GM18508 (cell line): Measurements from ENCODE around the gene MNX1.

Source experiments
- ATAC-seq: cut with Tn5 transposase; IDR thresholded peaks from one replicate; pipeline ENCODE4 v1.9.1; 2021; ENCODE audit warnings: moderate number of reproducible peaks; ENCODE audit not compliant: insufficient read depth, unreplicated experiment

The MNX1 gene

GRCh38 chr7:157010588-157011332, at the start of gene MNX1:
TSS of gene MNX1 (minus strand) at chr7:157010663. CDS start at chr7:157010350, 313 bp downstream.
- ATAC-seq: peak; percentile 41

- ATAC-seq: no peak
These were observed 49.1 kb upstream of the MNX1 start for GRCh38 chr7:157059534-157059933.

GRCh38 chr7:157058701-157059100, 48.2 kb upstream of the MNX1 start:
- ATAC-seq: no peak

GRCh38 chr7:157058068-157058467, 47.6 kb upstream of the MNX1 start:
- ATAC-seq: no peak

- ATAC-seq: no peak
These were observed 46.8 kb upstream of the MNX1 start for GRCh38 chr7:157056957-157057902.

- ATAC-seq: no peak
These were observed 45.8 kb upstream of the MNX1 start for GRCh38 chr7:157056246-157056645.

- ATAC-seq: no peak
These were observed 44.5 kb upstream of the MNX1 start for GRCh38 chr7:157054927-157055326.

- no peak for ATAC-seq
These were observed 42.7 kb upstream of the MNX1 start for GRCh38 chr7:157053118-157053517.

GRCh38 chr7:157047148-157047547, 36.7 kb upstream of the MNX1 start:
- no peak for ATAC-seq

- ATAC-seq: no peak
These were observed 36.2 kb upstream of the MNX1 start for GRCh38 chr7:157046681-157047080.

- no peak for ATAC-seq
These were observed 34.6 kb upstream of the MNX1 start for GRCh38 chr7:157044943-157045660.

- no peak for ATAC-seq
These were observed 33.8 kb upstream of the MNX1 start for GRCh38 chr7:157044147-157044687.

- no peak for ATAC-seq
These were observed 33.3 kb upstream of the MNX1 start for GRCh38 chr7:157043745-157044144.

- no peak for ATAC-seq
These were observed 31.2 kb upstream of the MNX1 start for GRCh38 chr7:157041514-157042277.

- no peak for ATAC-seq
These were observed 30.5 kb upstream of the MNX1 start for GRCh38 chr7:157041004-157041403.

- ATAC-seq: no peak
These were observed 27.2 kb upstream of the MNX1 start for GRCh38 chr7:157037635-157038034.

- ATAC-seq: no peak
These were observed 26.6 kb upstream of the MNX1 start for GRCh38 chr7:157037028-157037427.

GRCh38 chr7:157035979-157036378, 25.5 kb upstream of the MNX1 start:
- ATAC-seq: no peak

- no peak for ATAC-seq
These were observed 24.8 kb upstream of the MNX1 start for GRCh38 chr7:157035302-157035701.
